Adrenal gland (tissue), 12 donors: Measurements from ENCODE around the gene FKTN. TPM values are rescaled to one million over a fixed set of nuclear protein-coding genes. Genes with fewer than 3 reads are reported as not detected.

ENCODE experiments used
- DNase-seq, 7 donors: peaks; one replicate each; pipeline ENCODE4 v3.0.0-alpha.2; 2019 to 2020
- H3K27ac ChIP-seq, 5 donors: fragments of 200-600 bp; sonication (generic) in 4 of 5; 1 replicate in 3 of 5; 2 replicates in 2 of 5; pipeline versions ENCODE4 v1.5.1 to v1.8.0; 2016 to 2020; ENCODE audit warnings: mild to moderate bottlenecking in 1 of 5
- H3K27me3 ChIP-seq: fragments of 200-600 bp; 2 replicates; pipeline ENCODE4 v1.8.0; 2021
- H3K36me3 ChIP-seq, 2 donors: fragments of 200-600 bp; replicated peaks in 1 of 2; 1 replicate in 1 of 2; 2 replicates in 1 of 2; pipeline versions ENCODE4 v1.5.1 to v1.8.0; 2018 to 2022
- H3K4me1 ChIP-seq, 2 donors: fragments of 200-600 bp; replicated peaks in 1 of 2; 1 replicate in 1 of 2; 2 replicates in 1 of 2; pipeline versions ENCODE4 v1.5.1 to v1.8.0; 2018 to 2021
- H3K4me3 ChIP-seq, 4 donors: fragments of 200-600 bp; sonication (generic) in 3 of 4; one replicate each; pipeline ENCODE4 v1.5.1; 2016 to 2018
- H3K9me3 ChIP-seq, 3 donors: fragments of 200-600 bp; sonication (generic) in 1 of 3; replicated peaks in 1 of 3; 1 replicate in 2 of 3; 2 replicates in 1 of 3; pipeline versions ENCODE4 v1.5.1 to v1.8.0; 2016 to 2021
- POLR2A ChIP-seq, 2 donors: fragments of 450-650 bp; IDR thresholded peaks; one replicate each; pipeline ENCODE4 v1.6.1; 2017; ENCODE audit warnings: antibody characterized with exemption in 2 of 2, mild to moderate bottlenecking in 2 of 2, moderate library complexity in 1 of 2
- WGBS, 4 donors: extraction: QIAGEN DNeasy Blood & Tissue Kit in 2 of 4; methylation state at CpG; one replicate each; pipeline versions ENCODE4 v1.1.5 to v1.1.7; 2013 to 2017; 5-methylcytosine and 5-hydroxymethylcytosine counted together
- intact Hi-C, 2 donors: fragments of 100-400 bp; cut with DNase I; formaldehyde crosslinking; loops; one replicate each; pipeline versions ENCODE4 v1.14.1 to v1.15.0; 2022 to 2023
- polyA plus RNA-seq, 3 donors: library from polyadenylated mRNA; stranded (reverse); fragments of 200-250 nt in 2 of 3; fragments of 350-450 nt in 1 of 3; fragmentation: Illumina TruSeq in 1 of 3; extraction: RNeasy Lipid Tissue Mini Kit (QIAGEN cat#74804) in 1 of 3; gene quantifications; one replicate each; pipeline ENCODE4 v1.2.3, GENCODE V29; 2013 to 2014
- total RNA-seq, 9 donors: library from RNA; depleted of rRNA in 4 of 9; stranded (reverse); fragments of >200 nt in 4 of 9; fragments of 120-200 nt in 1 of 9; fragmentation: NEBNext Ultra II Directional in 1 of 9; extraction: Animal tissue kit (Norgen Biotek cat#: 25700) in 1 of 9; gene quantifications; one replicate each; pipeline versions ENCODE4 v1.1.0 to v1.2.4, GENCODE V29; 2013 to 2023
- TF ChIP-seq, protein P1 (sequence below), 6 experiments: fragments of 450-650 bp in 4 of 6; fragments of 200-600 bp in 2 of 6; sonication (generic) in 1 of 6; IDR thresholded peaks; 1 replicate in 5 of 6; 2 replicates in 1 of 6; pipeline versions ENCODE4 v1.5.1 to v1.8.0; 2016 to 2021; ENCODE audit warnings: antibody characterized with exemption in 6 of 6, mild to moderate bottlenecking in 2 of 6, moderate library complexity in 1 of 6
- donor health status: healthy with polysubstance abuse.
- donor health status: Bipolar disorder and iron deficiency.
- donor health status: DM: yes; HTN: yes; CAD: no.
- donor health status: DM: no; HTN: no; CAD: no.
- donor health status: DM: no; HTN: no; CAD: no.
- donor health status: DM: yes; HTN: yes; CAD: no.

The FKTN gene
- total and polyA plus RNA-seq, 12 donors = 4.1 to 39.1 (median 15.5) TPM

DNA sequence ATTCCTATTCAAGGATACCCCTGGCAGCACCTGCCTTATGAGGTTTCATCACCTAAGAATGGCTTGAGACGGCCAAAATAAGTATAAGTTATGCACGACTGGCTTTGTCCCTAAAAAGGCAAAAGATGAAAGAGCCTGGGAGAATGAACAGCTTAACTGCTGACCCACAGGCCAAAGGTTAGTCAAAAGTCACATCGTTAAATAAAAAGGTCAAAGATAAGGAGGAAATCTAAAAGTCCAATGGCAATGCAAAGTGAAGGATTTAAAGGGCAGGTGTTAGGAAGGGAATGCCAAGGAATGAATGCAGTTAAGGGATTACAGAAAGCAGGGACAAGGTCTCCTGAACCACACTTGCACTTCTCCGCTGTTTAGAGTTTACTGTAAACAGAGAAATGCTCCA is 109.9 kb downstream of the FKTN start:
- no peaks in the 10 kb centered on the region for H3K36me3 ChIP-seq
- no peak for DNase-seq
- TF ChIP-seq, protein P1, sequence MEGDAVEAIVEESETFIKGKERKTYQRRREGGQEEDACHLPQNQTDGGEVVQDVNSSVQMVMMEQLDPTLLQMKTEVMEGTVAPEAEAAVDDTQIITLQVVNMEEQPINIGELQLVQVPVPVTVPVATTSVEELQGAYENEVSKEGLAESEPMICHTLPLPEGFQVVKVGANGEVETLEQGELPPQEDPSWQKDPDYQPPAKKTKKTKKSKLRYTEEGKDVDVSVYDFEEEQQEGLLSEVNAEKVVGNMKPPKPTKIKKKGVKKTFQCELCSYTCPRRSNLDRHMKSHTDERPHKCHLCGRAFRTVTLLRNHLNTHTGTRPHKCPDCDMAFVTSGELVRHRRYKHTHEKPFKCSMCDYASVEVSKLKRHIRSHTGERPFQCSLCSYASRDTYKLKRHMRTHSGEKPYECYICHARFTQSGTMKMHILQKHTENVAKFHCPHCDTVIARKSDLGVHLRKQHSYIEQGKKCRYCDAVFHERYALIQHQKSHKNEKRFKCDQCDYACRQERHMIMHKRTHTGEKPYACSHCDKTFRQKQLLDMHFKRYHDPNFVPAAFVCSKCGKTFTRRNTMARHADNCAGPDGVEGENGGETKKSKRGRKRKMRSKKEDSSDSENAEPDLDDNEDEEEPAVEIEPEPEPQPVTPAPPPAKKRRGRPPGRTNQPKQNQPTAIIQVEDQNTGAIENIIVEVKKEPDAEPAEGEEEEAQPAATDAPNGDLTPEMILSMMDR (IDR thresholded peaks at IDR 0.05) = no peak
- no peak for TF ChIP-seq POLR2A (IDR thresholded peaks at IDR 0.05)
- WGBS, 4 donors = 43 to 70% (median 51%) methylated on average over 4 of the region's 4 CpGs
- no peaks in the 10 kb centered on the region for H3K4me1 ChIP-seq
- no peak overlapping the region for H3K27ac ChIP-seq
- intact Hi-C loops = no loop called here
- no peaks in the 10 kb centered on the region for H3K9me3 ChIP-seq
- H3K4me3 ChIP-seq = no peak overlapping the region
- H3K27me3 ChIP-seq = no peaks in the 10 kb centered on the region

DNA sequence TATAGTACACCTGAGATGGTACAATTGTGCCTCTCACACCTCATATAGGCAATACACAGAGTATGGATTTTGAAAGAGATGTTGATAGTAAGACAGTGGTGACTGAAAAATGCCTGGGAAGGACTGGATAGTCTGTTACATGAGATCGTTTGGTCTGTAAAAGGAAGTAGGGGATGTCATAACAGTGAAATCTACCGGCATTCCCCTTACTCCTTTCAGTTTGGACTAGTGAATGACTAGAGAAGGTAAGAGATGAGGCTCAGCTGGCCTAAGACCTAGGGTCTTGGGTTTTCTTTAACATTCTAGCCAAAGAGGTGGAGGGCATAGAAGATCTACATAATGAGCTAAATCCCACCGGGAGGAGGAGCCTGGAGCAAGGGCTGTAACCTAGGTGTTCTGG is 112.4 kb downstream of the FKTN start:
- no peak overlapping the region for H3K4me3 ChIP-seq
- 62 to 77% (median 69%) methylated on average over 3 of the region's 3 CpGs for WGBS, 4 donors
- DNase-seq = no peak
- TF ChIP-seq, protein P1 (IDR thresholded peaks at IDR 0.05) = no peak
- no peak for TF ChIP-seq POLR2A (IDR thresholded peaks at IDR 0.05)
- H3K9me3 ChIP-seq = no peaks in the 10 kb centered on the region
- H3K27ac ChIP-seq = no peak overlapping the region
- no peaks in the 10 kb centered on the region for H3K4me1 ChIP-seq
- no peaks in the 10 kb centered on the region for H3K27me3 ChIP-seq
- H3K36me3 ChIP-seq = no peaks in the 10 kb centered on the region
- intact Hi-C loops = no loop called here

DNA sequence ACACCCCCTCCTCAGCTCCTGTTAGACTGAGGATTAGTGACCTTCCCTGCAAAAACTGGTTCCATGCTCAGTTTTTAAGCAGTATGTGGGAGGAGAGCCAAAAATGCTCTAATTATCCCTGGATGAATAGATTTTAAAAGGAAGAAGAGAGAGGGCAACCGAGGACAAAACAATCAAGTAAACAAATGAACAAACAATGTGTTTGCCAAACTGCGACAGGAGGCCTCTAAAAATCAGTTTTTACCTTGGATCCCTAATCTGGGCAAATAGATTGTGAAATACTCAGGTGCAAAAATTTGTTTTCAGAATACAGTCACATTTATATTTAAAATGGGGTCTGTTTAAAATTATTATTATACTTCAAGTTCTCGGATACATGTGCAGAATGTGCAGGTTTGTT is 112.8 kb downstream of the FKTN start:
- TF ChIP-seq, protein P1 (IDR thresholded peaks at IDR 0.05) = no peak
- no peak for TF ChIP-seq POLR2A (IDR thresholded peaks at IDR 0.05)
- H3K9me3 ChIP-seq = no peaks in the 10 kb centered on the region
- H3K4me1 ChIP-seq = no peaks in the 10 kb centered on the region
- no peaks in the 10 kb centered on the region for H3K27me3 ChIP-seq
- no peak for DNase-seq
- H3K4me3 ChIP-seq = no peak overlapping the region
- WGBS, 4 donors = 77 to 88% (median 82%) methylated on average over 3 of the region's 3 CpGs
- no peaks in the 10 kb centered on the region for H3K36me3 ChIP-seq
- intact Hi-C loops = no loop called here
- H3K27ac ChIP-seq = no peak overlapping the region

DNA sequence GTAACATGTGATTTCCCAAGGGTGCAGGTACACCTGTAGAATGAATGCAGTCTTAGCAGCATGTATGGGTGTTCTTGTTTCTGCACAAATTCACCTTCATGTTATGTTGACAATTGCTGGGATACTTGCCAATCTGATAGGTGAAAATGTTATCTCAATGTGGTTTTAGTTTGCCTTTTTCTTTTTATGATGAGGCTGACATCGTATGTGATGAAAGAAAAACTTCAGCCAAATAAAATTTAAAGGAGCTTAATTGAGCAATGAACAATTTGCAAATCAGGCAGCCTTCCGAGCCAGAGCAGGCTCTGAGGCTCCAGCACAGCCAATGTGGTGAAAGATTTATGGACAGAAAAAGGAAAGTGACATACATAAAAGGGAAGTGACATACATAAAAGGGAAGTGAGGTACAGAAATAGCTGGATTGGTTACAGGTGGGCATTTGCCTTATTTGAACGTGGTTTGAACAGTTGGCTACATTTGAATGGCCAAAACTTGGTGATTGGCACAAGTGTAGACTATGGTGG is 114.8 kb downstream of the FKTN start:
- Histone ChIP-seq H3K36me3 (no peaks in the 10 kb centered on the region), H3K27ac (no peak overlapping the region), H3K4me3 (no peak overlapping the region), H3K4me1 (no peaks in the 10 kb centered on the region), H3K27me3 (no peaks in the 10 kb centered on the region), H3K9me3 (no peaks in the 10 kb centered on the region)
- WGBS, 4 donors = 27 to 34% (median 29%) methylated on average over 3 of the region's 3 CpGs
- intact Hi-C loops = no loop called here
- DNase-seq = no peak
- TF ChIP-seq POLR2A (IDR thresholded peaks at IDR 0.05) = no peak
- TF ChIP-seq, protein P1 (IDR thresholded peaks at IDR 0.05) = no peak
